ENCODE measurements around the gene CENPP.
A peak's percentile ranks its signal among the peaks of the same experiment; 100 is the strongest.

The CENPP gene

GRCh38 chr9:92480986-92481633 is 155.4 kb downstream of the CENPP start:
- DNase-seq (ENCODE audit: low spot score), result peak; percentile 40

- DNase-seq (ENCODE audit: low spot score), result no peak
These were observed 156.6 kb downstream of the CENPP start, which contains the start of gene ASPN for GRCh38 chr9:92482329-92482728. ASPN (minus strand) TSS chr9:92482506.

- DNase-seq (ENCODE audit: low spot score), result no peak
These were observed 157.1 kb downstream of the CENPP start for GRCh38 chr9:92482805-92483204.

GRCh38 chr9:92483627-92484545 is 158.1 kb downstream of the CENPP start:
- no peak for DNase-seq (ENCODE audit: low spot score)

- no peak for DNase-seq (ENCODE audit: low spot score)
These were observed 158.8 kb downstream of the CENPP start for GRCh38 chr9:92484563-92484962.

GRCh38 chr9:92486371-92486770 is 160.6 kb downstream of the CENPP start:
- no peak for DNase-seq (ENCODE audit: low spot score)

GRCh38 chr9:92488681-92489550 is 163.2 kb downstream of the CENPP start:
- DNase-seq (ENCODE audit: low spot score), result no peak

GRCh38 chr9:92492781-92493401 is 167.1 kb downstream of the CENPP start:
- DNase-seq (ENCODE audit: low spot score), result no peak

GRCh38 chr9:92493749-92494387 is 168.1 kb downstream of the CENPP start:
- DNase-seq (ENCODE audit: low spot score), result no peak

- DNase-seq (ENCODE audit: low spot score), result peak; percentile 21
These were observed 169.1 kb downstream of the CENPP start for GRCh38 chr9:92494856-92495255.

GRCh38 chr9:92496396-92497176 is 170.8 kb downstream of the CENPP start:
- no peak for DNase-seq (ENCODE audit: low spot score)

GRCh38 chr9:92499701-92500100 is 173.9 kb downstream of the CENPP start:
- DNase-seq (ENCODE audit: low spot score), result peak; percentile 92

- DNase-seq (ENCODE audit: low spot score), result no peak
These were observed 175.0 kb downstream of the CENPP start for GRCh38 chr9:92500725-92501124.

- DNase-seq (ENCODE audit: low spot score), result peak; percentile 26
These were observed 176.1 kb downstream of the CENPP start for GRCh38 chr9:92501671-92502393.

- DNase-seq (ENCODE audit: low spot score), result no peak
These were observed 177.4 kb downstream of the CENPP start for GRCh38 chr9:92503156-92503555.

- no peak for DNase-seq (ENCODE audit: low spot score)
These were observed 179.1 kb downstream of the CENPP start for GRCh38 chr9:92504881-92505280.

GRCh38 chr9:92506184-92506857 is 180.6 kb downstream of the CENPP start:
- DNase-seq (ENCODE audit: low spot score), result peak; percentile 57

GRCh38 chr9:92507005-92507404 is 181.3 kb downstream of the CENPP start:
- no peak for DNase-seq (ENCODE audit: low spot score)

GRCh38 chr9:92507496-92507895 is 181.7 kb downstream of the CENPP start:
- no peak for DNase-seq (ENCODE audit: low spot score)

Measured in COLO829 (cell line).